Measurements from ENCODE around the gene ATG101.
A peak's percentile ranks its signal among the peaks of the same experiment; 100 is the strongest.

ATG101 gene, protein sequence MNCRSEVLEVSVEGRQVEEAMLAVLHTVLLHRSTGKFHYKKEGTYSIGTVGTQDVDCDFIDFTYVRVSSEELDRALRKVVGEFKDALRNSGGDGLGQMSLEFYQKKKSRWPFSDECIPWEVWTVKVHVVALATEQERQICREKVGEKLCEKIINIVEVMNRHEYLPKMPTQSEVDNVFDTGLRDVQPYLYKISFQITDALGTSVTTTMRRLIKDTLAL

DNA sequence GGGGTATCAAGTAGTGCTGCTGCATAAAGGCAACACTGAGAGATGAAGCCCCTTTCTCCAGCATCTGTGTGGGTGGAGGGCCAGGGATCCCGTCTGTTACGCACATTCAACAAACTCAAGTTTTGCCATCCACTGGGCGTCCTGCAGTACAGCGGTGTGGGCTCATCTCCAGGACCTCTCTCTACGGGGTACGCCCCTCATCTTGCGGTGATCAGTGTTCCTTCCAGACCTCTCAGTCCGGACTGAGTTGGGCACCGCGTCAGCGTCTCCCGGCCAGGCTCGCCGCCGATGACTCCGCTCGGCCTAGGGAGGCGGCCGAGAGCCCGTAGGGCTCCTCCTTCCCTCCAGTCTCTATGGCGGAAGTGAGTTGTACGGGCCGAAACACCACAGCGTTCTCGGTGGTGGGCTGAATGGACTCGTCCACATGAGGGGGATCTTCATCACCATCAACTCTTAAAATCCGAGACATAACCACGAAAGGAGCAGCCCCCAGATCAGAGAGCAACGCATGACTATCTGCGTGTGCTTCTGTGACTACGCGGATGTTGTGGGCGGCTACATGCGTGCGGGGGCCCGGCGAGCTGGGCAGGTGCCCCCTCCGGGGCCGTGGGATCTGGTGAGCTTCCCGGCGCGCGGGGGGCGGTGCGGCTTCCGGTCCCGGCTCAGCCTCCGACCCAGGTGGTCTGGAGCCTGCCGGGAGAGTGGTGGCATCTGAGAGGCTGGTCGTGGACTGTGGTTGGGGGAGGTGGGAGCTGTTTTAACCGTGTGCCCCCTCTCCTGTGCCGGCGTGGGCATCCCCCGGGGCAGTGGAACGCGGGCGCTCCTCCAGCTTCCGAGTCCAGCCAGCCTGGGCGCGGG is at the start of gene ATG101:
TSS of gene ATG101 (plus strand) at position 652 of the 858 bp plus-strand sequence. CDS start 3,673 bp downstream, outside the sequence.
- peak; percentile 94 for DNase-seq (ENCODE audit: low spot score)

- peak; percentile 76 for DNase-seq (ENCODE audit: low spot score)
Measured at GRCh38 chr12:52020539-52021336, 49.0 kb upstream of the ATG101 start.

DNA sequence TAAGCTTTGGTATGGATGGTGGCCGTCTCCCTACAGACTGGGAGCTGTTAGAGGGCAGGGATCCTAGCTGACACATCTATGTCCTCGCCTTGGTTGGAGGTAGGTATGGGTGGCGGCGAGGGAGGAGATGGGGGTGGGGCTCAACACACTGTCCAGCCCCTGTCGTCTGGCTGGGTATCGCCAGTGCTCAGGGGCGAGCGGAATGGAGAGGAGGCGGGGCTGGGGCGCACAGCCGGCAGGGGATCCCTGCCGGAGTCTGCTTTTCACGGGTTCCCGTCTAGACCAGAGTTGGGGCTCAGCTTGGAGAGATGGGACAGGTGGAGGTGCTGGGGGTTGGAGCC is 47.0 kb upstream of the ATG101 start:
- DNase-seq (ENCODE audit: low spot score), result no peak

DNA sequence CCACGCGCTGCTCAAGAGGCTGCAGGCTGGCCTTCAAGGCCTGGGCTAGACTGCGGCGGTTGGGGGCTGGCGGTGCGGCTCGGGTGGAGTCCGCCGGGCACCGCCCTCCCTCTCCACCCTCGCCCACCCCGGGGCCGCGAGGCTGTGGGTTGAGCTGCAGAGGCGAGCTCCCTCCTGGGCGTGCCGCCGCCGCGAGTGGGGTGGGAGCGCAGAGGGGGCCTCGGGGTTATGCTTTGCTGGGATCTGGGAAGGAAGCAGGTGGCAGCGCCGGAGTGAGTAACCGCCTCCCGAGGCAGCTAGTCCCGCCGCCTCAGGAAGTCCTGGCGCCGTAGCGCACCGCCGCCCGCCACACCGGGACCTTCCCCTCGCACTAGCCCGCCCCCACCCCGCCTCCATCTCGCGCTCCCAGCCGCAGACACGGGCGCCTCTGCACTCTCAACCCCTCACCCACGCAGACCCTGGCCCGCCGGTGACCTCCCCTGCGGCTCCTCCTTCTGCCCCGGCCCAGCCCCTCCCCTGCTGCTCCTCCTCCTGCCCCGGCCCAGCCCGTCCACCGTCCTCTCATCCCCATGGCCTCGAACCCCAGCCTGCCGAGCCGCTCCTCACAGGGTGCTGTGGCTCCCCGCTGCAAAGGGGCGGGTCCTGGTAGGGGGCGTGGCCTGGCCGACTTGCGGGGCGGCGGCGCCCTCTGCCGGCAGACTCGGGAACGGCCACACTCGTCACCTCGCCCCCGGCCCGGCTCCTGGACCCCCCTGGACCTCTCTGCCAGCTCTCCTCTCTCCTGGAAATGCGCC is 46.4 kb upstream of the ATG101 start:
- peak; percentile 91 for DNase-seq (ENCODE audit: low spot score)

DNA sequence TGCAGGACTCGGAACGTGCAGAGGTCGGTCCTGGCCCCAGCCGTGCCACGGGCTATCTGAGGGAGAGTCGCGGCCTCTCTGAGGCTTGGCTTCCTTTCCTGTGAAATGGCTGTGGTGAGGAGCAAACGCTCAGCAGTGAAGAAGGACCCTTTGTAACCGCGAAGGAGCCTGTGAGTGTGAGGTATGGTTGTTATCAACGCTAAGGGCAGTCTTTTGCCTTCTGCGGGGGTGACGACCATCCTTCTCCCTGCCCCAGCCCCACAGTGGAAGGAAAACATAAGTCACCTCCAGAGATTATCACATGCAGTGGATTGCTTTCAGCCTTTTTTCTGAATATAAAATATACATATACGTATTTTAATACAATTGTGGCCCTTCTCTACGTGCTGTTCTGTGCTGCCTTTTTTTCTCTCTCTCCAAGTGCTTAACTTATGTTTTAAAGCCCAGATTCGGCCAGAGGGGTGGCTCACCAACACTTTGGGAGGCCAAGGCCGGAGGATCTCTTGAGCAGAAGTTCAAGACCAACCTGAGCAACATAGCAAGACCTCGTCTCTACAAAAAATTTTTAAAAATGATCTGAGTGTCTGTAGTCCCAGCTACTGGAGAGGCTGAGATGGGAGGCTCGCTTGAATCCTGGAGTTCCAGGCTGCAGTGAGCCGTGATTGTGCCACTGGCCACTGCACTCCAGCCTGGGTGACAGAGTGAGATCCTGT is 45.6 kb upstream of the ATG101 start:
- no peak for DNase-seq (ENCODE audit: low spot score)

DNA sequence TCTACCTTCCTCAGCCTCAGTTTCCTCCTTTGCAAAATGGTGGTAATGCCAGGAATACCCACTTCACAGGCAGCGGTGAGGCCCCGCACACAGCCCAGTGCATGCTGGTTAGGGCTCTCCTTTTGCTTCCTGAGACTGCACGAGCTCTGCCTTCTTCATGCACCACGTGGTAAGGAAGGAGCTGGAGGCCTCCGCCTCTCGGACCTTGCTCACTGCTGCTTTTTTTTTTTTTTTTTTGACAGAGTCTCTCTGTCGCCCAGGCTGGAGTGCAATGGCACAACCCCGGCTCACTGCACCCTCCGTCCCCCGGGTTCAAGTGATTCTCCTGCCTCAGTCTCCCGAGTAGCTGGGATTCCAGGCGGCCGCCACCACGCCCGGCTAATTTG is 44.9 kb upstream of the ATG101 start:
- no peak for DNase-seq (ENCODE audit: low spot score)

- no peak for DNase-seq (ENCODE audit: low spot score)
Measured at GRCh38 chr12:52026263-52026662, 43.5 kb upstream of the ATG101 start.

DNA sequence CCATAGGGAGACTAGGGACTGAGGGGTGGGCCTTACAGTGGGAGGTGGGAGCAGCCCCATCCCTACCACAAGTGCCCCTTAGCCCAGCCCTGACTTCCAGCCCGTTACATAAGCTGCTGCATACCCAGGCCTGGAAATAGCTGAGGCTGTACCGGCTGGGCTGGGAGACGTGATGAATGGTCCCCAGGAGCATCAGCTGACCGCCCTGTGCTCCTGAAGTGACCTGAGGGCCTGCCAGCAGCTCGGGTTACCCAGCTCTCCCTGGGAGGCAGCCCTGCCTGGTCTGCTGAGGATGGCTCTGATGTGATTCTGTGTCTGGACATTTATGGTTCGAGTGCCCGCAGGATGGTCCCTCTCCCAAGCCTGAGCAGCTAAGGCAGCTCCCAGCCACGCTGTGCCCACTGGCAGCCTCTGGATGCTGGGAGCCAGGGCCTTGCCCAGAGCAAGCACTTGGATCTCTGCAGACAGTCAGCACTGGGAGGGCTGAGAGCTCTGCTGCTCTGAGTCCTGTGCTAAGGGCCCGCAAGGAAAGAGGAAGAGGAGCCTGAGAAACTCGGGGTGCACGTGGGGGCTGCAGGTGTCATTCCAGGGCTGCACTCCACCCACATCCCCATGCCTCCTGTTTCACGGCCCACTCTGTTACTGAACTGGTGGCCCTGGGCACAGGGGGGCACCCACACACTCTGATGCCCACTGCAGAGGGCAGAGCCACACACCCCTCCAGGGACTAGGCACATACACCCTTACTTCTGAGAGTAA is 42.5 kb upstream of the ATG101 start:
- DNase-seq (ENCODE audit: low spot score), result no peak

GRCh38 chr12:52029685-52030084 is 40.1 kb upstream of the ATG101 start:
- no peak for DNase-seq (ENCODE audit: low spot score)

DNA sequence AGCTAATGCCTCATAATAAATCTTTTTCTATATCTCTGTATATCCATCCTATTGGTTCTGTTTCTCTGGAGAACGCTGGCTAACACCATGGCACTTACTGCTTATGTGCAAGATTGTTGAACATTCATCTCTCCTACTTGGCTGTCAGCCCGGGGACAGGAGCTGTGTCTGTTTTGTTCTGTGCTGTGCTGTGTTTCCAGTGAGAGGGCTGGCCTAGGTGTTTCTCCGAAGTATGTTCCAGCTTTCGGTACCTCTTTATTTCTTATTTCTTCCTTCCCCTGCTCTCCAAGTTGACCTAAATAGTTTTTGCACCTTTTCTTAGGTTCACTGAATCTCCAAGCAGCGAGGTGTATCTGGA is 37.4 kb upstream of the ATG101 start:
- DNase-seq (ENCODE audit: low spot score), result peak; percentile 30

DNA sequence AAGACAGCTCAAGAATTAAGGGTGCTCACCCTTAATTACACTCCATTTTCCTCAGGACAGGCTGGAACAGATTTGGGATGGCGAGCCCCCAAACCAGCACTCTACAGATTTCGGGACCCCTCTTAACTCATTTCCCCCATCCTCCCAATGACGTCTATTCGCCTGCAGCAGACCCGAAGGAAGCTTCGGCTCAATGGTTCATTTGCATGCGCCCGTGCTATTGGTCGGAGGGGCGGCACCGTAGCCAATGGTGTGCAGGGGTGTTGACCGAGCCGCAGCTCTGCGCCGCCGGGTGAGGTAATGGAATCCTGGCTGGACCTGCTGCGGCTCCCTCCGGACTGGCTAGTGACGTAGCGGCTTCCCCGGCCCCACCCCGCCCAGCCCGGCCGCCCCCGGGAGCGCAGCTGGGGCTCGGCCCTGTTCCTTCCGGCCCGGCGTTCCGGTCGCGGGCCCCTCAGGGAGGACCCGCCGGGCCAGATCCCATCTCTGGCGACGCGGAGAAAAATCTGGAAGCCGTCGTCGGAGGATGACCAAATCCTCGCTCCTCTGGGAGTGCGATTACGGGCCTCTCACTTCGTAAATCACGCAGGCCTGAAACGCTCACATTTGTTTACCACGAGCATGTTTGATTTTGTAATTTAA is 36.9 kb upstream of the ATG101 start:
- DNase-seq (ENCODE audit: low spot score), result peak; percentile 96

- no peak for DNase-seq (ENCODE audit: low spot score)
Measured at GRCh38 chr12:52033446-52034140, 36.2 kb upstream of the ATG101 start.

- DNase-seq (ENCODE audit: low spot score), result no peak
Measured at GRCh38 chr12:52035190-52035589, 34.6 kb upstream of the ATG101 start.

- no peak for DNase-seq (ENCODE audit: low spot score)
Measured at GRCh38 chr12:52035926-52036325, 33.9 kb upstream of the ATG101 start.

DNA sequence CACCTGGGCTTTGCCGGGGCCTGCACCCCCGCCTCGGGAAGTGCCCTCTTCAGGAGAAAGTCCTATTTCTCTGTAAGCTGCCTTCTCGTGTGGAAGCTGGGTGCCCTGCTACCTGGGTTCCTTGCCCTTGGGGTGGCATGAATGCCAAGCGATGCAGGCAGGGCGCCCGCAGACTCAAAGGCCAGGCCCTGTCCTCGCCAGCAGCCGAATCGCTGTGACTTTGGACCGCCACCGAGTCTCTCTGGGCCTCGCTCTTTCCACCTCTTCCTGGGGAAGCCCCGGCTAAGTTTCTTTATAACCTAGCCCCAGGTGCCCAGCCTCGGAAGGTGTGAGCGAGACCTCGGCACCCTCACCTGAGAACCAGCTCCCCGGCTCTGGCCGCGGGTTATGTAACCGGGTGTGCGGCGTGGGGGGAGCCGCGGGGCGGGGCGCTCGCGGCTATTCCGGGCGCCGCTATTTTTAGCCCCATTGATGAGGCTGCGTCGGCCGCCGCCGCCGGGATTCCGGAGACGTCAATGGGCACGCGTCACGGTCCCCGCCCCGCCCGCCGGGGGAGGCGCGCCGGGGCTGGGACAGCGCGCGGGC is 33.1 kb upstream of the ATG101 start:
- DNase-seq (ENCODE audit: low spot score), result peak; percentile 78

- DNase-seq (ENCODE audit: low spot score), result no peak
Measured at GRCh38 chr12:52037248-52037861, 32.4 kb upstream of the ATG101 start.

- DNase-seq (ENCODE audit: low spot score), result no peak
Measured at GRCh38 chr12:52038447-52038846, 31.3 kb upstream of the ATG101 start.

- DNase-seq (ENCODE audit: low spot score), result no peak
Measured at GRCh38 chr12:52041035-52041434, 28.7 kb upstream of the ATG101 start.

DNA sequence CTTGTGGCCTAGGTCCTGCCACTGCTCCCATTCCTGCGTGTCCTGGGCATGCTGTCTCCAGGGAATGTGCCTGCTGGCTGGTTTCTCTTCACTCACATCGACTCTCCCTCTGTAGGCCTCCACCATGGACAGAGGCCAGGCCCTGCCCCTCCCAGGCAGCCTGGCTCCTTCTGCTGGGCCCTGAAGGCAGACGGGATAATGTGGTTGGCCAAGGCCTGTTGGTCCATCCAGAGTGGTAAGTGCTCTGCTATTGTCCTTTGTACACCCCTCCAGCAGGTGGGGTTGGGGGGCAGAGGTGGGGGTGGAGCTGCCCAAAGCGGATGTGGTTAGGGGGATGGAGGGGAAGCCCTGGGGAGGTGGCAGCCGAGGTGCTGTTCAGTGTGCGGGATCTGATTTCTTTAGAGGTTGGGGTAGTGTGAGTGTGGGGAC is 28.1 kb upstream of the ATG101 start:
- peak; percentile 75 for DNase-seq (ENCODE audit: low spot score)
